ENCODE results near the gene TACC2.

GRCh38 chr10:122236690-122237306 is 247.8 kb downstream of the TACC2 start:
- no peak for TF ChIP-seq EZH2phosphoT487 (IDR thresholded peaks at IDR 0.05; ENCODE audit: borderline replicate concordance, low read depth, low read length)
- no peak for TF ChIP-seq CTCF (conservative IDR thresholded peaks at IDR 0.05; ENCODE audit: low read length)

Measured in OCI-LY7 (cell line).